Activated CD4-positive, alpha-beta T cell treated with anti-CD3 and anti-CD28 coated beads, Interleukin-2, amount 50 U/mL, for 16 hours (primary cell): ENCODE data around the gene SEM1.
"Not testable (repeated sequence)": the region's sequence is repeated elsewhere in the genome, so short reads cannot be mapped to it uniquely, and the experiment has no call there.

ENCODE experiments used
- DNase-seq: peaks from one replicate; pipeline ENCODE4 v3.0.0-alpha.2; 2020

SEM1 gene

GRCh38 chr7:96658022-96658412 is 51.6 kb downstream of the SEM1 start:
- no peak for DNase-seq

DNA sequence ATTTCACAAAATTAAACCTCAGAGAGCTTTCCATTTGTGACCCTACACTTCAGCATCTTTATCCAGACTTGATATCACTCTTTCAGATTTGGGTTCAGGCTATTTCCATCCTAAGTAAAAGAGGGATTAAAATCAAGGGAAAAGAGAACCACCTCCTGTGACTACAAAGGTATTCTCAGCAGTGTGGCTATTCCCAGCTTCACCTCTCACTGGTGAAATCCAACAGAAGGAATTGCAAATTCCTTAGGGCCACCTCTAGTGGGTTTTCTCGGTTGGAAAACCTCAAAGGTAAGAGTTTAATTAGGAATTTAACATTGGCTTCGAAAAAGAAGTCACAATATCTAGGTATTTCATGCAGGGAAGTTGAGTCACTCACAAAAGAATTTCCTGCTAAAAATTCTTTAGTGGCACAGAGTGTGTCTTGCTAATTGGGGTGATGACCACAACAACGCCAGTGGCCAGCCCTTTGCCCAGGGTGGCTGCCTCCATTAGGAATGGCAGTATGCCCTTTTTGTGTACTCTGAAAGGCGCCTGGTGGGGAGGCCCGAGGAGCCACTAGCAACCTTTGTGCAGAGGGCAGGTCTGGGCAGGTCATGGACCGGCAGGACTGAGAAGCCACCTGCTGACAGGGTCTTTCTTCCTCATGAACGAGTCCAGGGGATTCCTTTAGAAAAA is 52.2 kb downstream of the SEM1 start:
- no peak for DNase-seq

GRCh38 chr7:96655956-96656355 is 53.7 kb downstream of the SEM1 start:
- no peak for DNase-seq

DNA sequence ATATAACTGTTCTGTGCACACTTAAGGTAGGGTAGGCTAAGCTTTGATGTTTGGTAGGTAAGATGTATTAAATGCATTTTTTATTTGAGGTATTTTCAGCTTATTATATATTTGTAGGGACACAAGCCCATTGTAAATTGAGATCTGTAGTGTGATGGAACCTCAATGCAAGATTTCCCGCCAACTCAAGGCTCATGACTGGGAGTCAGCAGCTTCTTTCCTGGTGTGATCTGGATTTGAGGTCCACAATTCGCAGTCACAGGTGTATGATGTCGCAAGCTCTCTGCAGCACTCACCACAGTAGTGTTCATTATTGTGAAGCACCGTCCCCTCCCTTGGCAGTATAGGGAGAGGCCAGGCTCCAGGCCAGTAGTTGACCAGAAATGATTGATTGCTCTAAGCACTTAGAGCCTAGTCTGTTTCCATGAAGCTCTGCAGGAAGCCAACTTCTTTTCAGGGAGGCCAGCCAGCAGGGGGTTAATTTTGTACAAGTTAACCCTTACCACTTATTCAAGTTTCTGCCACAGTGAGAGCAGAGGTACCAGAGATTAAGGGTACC is 54.9 kb downstream of the SEM1 start:
- no peak for DNase-seq

DNA sequence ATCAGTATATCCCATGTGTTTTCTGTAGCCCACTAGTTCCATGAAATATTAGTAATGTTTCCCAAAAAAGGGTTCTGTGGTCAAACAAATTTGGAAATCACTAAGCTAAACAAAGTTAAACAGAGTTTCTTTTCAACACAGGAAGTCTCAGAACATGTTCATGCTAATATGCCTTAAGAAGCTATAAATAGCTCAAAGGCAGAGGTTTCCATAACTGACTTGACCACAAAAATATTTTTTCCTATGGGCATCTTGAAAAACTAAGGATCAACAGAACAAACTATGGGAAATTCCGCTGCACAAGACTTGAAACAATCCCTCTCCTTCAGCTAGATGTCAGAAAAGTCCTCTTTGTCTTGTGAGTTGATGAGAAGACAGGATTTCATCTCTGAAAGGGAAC is 59.7 kb downstream of the SEM1 start:
- no peak for DNase-seq

- no peak for DNase-seq
Measured at GRCh38 chr7:96648784-96649183, 60.9 kb downstream of the SEM1 start.

- DNase-seq: no peak
Measured at GRCh38 chr7:96647733-96648132, 61.9 kb downstream of the SEM1 start.

DNA sequence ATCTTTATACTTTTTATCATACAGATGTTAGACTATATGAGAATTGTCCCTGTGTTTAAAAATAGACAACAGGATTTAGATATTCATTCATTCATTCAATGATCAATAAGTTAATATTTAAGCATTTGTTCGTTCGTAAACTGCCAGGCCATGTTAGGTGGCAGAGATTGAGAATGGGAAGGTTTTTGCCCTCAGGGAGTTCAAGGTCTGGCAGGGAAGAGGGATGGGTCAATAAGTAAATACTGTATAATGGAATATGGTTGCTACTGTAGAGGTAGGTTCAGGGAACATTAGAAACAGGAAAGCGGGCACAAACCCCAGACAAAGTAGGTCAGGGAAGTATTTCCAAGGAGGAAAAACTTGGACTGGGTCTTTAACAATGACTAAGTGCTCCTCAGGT is 64.6 kb downstream of the SEM1 start:
- no peak for DNase-seq

- DNase-seq: not testable (repeated sequence)
Measured at GRCh38 chr7:96643436-96643835, 66.2 kb downstream of the SEM1 start.

DNA sequence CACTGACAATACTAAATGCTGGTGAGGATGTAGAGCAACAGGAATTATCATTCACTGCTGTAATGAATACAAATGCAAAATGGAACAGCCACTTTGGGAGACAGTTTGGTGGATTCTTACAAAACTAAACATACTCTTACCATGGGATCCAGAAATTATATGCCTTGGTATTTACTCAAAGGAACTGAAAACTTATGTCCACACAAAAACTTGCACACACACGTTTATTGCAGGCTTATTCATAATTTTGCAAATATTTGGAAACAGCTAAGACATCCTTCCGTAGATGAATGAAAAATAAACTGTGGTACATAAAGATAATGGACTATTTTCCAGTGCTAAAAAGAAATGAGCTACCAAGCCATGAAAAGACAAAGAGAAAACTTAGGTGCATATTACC is 69.6 kb downstream of the SEM1 start:
- DNase-seq: no peak
